Stimulated activated CD4-positive, alpha-beta T cell treated with anti-CD3 and anti-CD28 coated beads, Interleukin-2, amount 100 ng/mL, for 4 hours (primary cell): Measurements from ENCODE around the gene MPST.
"Not testable (repeated sequence)": the region's sequence is repeated elsewhere in the genome, so short reads cannot be mapped to it uniquely, and the experiment has no call there.

ENCODE experiments used
- DNase-seq: peaks from one replicate; pipeline ENCODE4 v3.0.0-alpha.2; 2020; ENCODE audit warnings: low read depth

MPST gene

GRCh38 chr22:37019309-37020191, at the start of gene MPST, which contains the start of gene TST:
MPST (plus strand) TSS chr22:37019742; CDS start chr22:37019837, 95 bp downstream.
TST (minus strand) TSS chr22:37019447; CDS start chr22:37018732, 715 bp downstream.
- DNase-seq = no peak

- no peak for DNase-seq
These were observed 48.0 kb upstream of the MPST start for GRCh38 chr22:36971341-36972125.

GRCh38 chr22:36976606-36977005, 42.9 kb upstream of the MPST start:
- DNase-seq = no peak

- peak; percentile 76 for DNase-seq
These were observed 42.1 kb upstream of the MPST start for GRCh38 chr22:36977401-36977861.

- DNase-seq = peak; percentile 85
These were observed 41.4 kb upstream of the MPST start for GRCh38 chr22:36977947-36978660.

GRCh38 chr22:36979016-36979910, 40.3 kb upstream of the MPST start:
- DNase-seq = no peak

- DNase-seq = no peak
These were observed 38.2 kb upstream of the MPST start for GRCh38 chr22:36981247-36981775.

GRCh38 chr22:36982136-36982535, 37.4 kb upstream of the MPST start:
- DNase-seq = no peak

- no peak for DNase-seq
These were observed 34.2 kb upstream of the MPST start for GRCh38 chr22:36985211-36985889.

GRCh38 chr22:36986242-36986821, 33.2 kb upstream of the MPST start:
- no peak for DNase-seq

- DNase-seq = no peak
These were observed 31.3 kb upstream of the MPST start for GRCh38 chr22:36988075-36988832.

- DNase-seq = not testable (repeated sequence)
These were observed 30.5 kb upstream of the MPST start for GRCh38 chr22:36989012-36989411.

- no peak for DNase-seq
These were observed 29.1 kb upstream of the MPST start for GRCh38 chr22:36990457-36990856.

GRCh38 chr22:36991206-36991605, 28.3 kb upstream of the MPST start:
- DNase-seq = no peak

- DNase-seq = no peak
These were observed 21.8 kb upstream of the MPST start for GRCh38 chr22:36997746-36998145.

GRCh38 chr22:36998620-36999351, 20.8 kb upstream of the MPST start:
- DNase-seq = no peak

GRCh38 chr22:36999463-36999862, 20.1 kb upstream of the MPST start:
- no peak for DNase-seq
